DOHH2 (cell line): ENCODE data around the gene GPATCH2.

Experiments used
- H3F3A ChIP-seq: fragments of 200-600 bp; sonication (generic), shearing (Covaris generic); 2 replicates; pipeline ENCODE4 v1.6.0; 2016; ENCODE audit warnings: antibody characterized with exemption, mild to moderate bottlenecking; ENCODE audit not compliant: control insufficient read depth, insufficient read depth
- H3K27ac ChIP-seq: fragments of 200-600 bp; sonication (generic); 2 replicates; pipeline ENCODE4 v1.5.1; 2014; ENCODE audit warnings: low read depth, mild to moderate bottlenecking, low read length, moderate library complexity
- H3K27me3 ChIP-seq: fragments of 200-600 bp; sonication (generic); 2 replicates; pipeline ENCODE4 v1.6.1; 2014; ENCODE audit warnings: mild to moderate bottlenecking, low read length, mixed read lengths; ENCODE audit not compliant: control insufficient read depth
- H3K36me3 ChIP-seq: fragments of 200-600 bp; sonication (generic); 2 replicates; pipeline ENCODE4 v1.6.1; 2014; ENCODE audit warnings: mild to moderate bottlenecking, low read length, moderate library complexity, mixed read lengths; ENCODE audit not compliant: control insufficient read depth
- H3K4me1 ChIP-seq: fragments of 200-600 bp; sonication (generic); 2 replicates; pipeline ENCODE4 v1.6.1; 2014; ENCODE audit warnings: mild to moderate bottlenecking, low read length, mixed read lengths; ENCODE audit not compliant: control insufficient read depth
- H3K4me2 ChIP-seq: fragments of 200-600 bp; sonication (generic); 2 replicates; pipeline ENCODE4 v1.6.0; 2014; ENCODE audit warnings: mild to moderate bottlenecking, low read length, moderate library complexity
- H3K4me3 ChIP-seq: fragments of 200-600 bp; sonication (generic); 2 replicates; pipeline ENCODE4 v1.5.1; 2014; ENCODE audit warnings: mild to moderate bottlenecking, low read length, mixed read lengths
- H3K79me2 ChIP-seq: fragments of 200-600 bp; sonication (generic); 2 replicates; pipeline ENCODE4 v1.6.1; 2014; ENCODE audit warnings: mild to moderate bottlenecking, low read length, mixed read lengths; ENCODE audit not compliant: control insufficient read depth
- H3K9me2 ChIP-seq: fragments of 200-600 bp; sonication (generic); replicated peaks from 2 replicates; pipeline ENCODE4 v1.6.1; 2014; ENCODE audit warnings: mild to moderate bottlenecking, low read length, mixed read lengths; ENCODE audit not compliant: control insufficient read depth
- H3K9me3 ChIP-seq: fragments of 200-600 bp; sonication (generic); 2 replicates; pipeline ENCODE4 v1.6.1; 2014; ENCODE audit warnings: antibody characterized with exemption, low read length, mixed read lengths; ENCODE audit not compliant: control insufficient read depth, insufficient read depth
- H4K20me1 ChIP-seq: fragments of 200-600 bp; sonication (generic); 2 replicates; pipeline ENCODE4 v1.6.0; 2014; ENCODE audit warnings: low read depth, mild to moderate bottlenecking, antibody characterized with exemption, low read length, moderate library complexity; ENCODE audit not compliant: control insufficient read depth, insufficient read depth
- EZH2phosphoT487 ChIP-seq: fragments of 200-600 bp; sonication (generic); IDR thresholded peaks from 2 replicates; pipeline ENCODE4 v1.6.1; 2017; ENCODE audit warnings: borderline replicate concordance, mild to moderate bottlenecking, antibody characterized with exemption, low read length, moderate library complexity, mixed read lengths
- TF ChIP-seq, protein P1 (sequence below): fragments of 200-600 bp; sonication (generic); IDR thresholded peaks from one replicate; pipeline ENCODE4 v1.5.1; 2014; ENCODE audit warnings: antibody characterized with exemption, mild to moderate bottlenecking, low read depth, low read length; ENCODE audit not compliant: poor library complexity, severe bottlenecking

GPATCH2 gene

DNA sequence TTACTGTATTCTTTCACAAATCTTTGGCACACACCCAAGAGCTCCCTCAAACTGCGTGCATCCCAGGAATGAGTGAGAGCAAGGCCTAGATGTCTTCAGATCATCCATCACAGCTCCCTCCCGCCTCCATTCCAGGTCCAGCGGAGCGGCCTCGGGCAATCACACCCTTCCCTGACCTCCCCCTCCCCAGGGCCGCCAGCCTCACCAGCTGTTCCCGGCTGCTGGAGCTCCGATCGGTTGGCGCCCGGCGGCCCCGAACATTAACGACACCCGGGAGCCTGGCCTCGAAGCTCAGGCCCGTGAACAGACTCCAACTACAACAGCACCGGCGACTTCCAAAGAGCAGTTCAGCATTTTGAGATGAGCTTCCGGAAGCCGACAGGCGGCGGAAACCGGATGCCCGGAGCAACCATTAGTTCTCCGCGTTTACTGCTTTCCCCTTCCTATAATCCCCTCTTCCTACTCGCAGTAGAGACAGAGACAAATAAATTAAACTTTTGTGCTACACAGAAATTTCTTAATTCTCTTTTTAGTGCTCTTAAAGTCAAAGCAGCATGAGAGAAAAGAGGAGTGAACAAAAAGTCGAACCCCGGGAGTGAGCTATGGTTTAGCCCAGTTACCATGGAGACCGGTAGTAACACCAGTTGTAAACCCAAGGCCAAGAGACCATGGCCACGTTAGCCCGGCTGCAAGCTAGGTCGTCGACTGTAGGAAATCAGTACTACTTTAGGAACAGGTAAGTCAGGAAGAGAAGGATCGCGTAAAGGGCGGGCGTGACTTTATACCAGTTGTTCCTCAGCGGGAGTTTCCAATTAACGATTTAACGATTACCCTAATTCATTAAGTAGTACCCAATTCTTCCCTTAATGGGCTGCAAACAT lies at the start of gene GPATCH2, which contains the start of gene SPATA17:
Gene GPATCH2 (minus strand): TSS at position 380 of the 881 bp plus-strand sequence. CDS start 119 bp downstream, at position 261.
Gene SPATA17 (plus strand): TSS at position 634 of the 881 bp plus-strand sequence. CDS start 35 bp downstream, at position 669.
- H3K4me2 ChIP-seq, result peak within 1 kb of the TSS; percentile 90
- H3K9me3 ChIP-seq, result no peaks in the 10 kb centered on the region
- no peak for TF ChIP-seq EZH2phosphoT487
- TF ChIP-seq, protein P1, sequence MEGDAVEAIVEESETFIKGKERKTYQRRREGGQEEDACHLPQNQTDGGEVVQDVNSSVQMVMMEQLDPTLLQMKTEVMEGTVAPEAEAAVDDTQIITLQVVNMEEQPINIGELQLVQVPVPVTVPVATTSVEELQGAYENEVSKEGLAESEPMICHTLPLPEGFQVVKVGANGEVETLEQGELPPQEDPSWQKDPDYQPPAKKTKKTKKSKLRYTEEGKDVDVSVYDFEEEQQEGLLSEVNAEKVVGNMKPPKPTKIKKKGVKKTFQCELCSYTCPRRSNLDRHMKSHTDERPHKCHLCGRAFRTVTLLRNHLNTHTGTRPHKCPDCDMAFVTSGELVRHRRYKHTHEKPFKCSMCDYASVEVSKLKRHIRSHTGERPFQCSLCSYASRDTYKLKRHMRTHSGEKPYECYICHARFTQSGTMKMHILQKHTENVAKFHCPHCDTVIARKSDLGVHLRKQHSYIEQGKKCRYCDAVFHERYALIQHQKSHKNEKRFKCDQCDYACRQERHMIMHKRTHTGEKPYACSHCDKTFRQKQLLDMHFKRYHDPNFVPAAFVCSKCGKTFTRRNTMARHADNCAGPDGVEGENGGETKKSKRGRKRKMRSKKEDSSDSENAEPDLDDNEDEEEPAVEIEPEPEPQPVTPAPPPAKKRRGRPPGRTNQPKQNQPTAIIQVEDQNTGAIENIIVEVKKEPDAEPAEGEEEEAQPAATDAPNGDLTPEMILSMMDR, result no peak
- H3K27me3 ChIP-seq, result no peaks in the 10 kb centered on the region
- peak within 1 kb of the TSS; percentile 98 for H3K4me3 ChIP-seq
- peaks cover 23% of the 10 kb centered on the region for H3K4me1 ChIP-seq
- H3K36me3 ChIP-seq, result no peaks in the 10 kb centered on the region
- H4K20me1 ChIP-seq, result no peaks in the 10 kb centered on the region
- H3F3A ChIP-seq, result no peaks in the 10 kb centered on the region
- H3K27ac ChIP-seq, result peak within 1 kb of the TSS; percentile 76
- no peaks in the 10 kb centered on the region for H3K9me2 ChIP-seq
- peaks cover 49% of the 10 kb centered on the region for H3K79me2 ChIP-seq

DNA sequence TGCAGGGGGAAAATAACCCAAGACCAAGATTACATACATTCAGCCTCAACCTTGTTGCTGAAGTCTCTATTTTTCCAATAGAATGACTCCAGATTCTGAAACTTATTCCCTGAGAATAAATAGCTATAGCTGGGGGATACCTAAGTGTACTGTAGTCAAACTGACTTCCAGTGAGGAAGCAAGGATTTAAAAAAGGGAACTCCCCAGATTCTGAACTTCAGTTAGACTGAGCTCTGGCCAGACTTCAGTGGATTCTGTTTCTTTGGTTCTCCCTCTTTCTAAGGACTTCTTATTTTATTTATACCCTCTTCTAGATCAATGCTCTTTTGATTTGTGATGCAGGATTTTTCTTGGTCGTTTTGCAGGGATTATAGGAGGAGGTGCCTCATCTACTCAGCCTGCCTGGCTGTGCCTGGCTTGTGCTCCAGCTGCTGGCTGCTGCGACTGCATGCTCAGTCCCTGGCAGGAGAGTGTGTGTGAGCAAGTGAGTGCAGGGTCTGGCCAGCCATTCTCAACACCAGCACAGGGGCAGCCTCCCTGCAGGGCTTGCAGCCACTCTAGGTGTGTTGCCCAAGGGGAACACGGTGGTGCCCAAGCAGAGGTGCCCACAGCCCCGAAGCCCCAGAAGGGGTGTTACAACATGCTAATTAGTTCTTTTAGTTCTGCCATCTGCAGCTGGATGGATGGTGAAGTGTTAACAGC lies 43.3 kb upstream of the GPATCH2 start:
- H3K9me2 ChIP-seq, result no peaks in the 10 kb centered on the region
- H3K9me3 ChIP-seq, result no peaks in the 10 kb centered on the region
- TF ChIP-seq, protein P1, result no peak
- no peak for TF ChIP-seq EZH2phosphoT487
- H3K27me3 ChIP-seq, result no peaks in the 10 kb centered on the region
- H3F3A ChIP-seq, result no peaks in the 10 kb centered on the region
- H3K4me3 ChIP-seq, result 0 out of 2 replicates have a peak overlapping the region, but pooled peaks have one; percentile 12
- H3K27ac ChIP-seq, result peak overlapping the region; percentile 52
- H3K79me2 ChIP-seq, result no peaks in the 10 kb centered on the region
- peak overlapping the region; percentile 27 for H3K4me2 ChIP-seq
- H4K20me1 ChIP-seq, result no peaks in the 10 kb centered on the region
- H3K36me3 ChIP-seq, result no peaks in the 10 kb centered on the region
- peaks cover 22% of the 10 kb centered on the region for H3K4me1 ChIP-seq

DNA sequence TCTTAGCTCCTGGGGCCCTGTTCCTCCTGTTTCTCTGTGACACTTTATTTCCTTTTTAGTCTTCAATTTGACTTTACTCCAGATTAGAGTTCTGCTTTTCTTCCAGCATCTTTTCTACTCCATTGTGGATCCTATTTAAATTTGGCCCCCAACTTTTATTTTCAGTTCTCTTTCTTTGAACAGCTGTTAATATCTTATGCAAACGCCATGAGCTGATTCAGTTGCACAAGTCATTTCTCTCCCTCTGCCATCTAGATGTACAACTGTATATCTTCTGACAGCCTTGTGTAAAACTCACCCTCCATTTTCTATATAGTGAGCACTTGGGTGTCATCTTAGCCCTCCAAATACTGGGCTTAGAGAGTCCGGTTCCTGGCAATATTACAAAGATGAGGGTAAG lies 42.5 kb upstream of the GPATCH2 start:
- TF ChIP-seq EZH2phosphoT487, result no peak
- TF ChIP-seq, protein P1, result no peak
- Histone ChIP-seq H3K9me3 (no peaks in the 10 kb centered on the region), H3K36me3 (no peaks in the 10 kb centered on the region), H3K4me3 (peak overlapping the region; percentile 12), H4K20me1 (no peaks in the 10 kb centered on the region), H3K9me2 (no peaks in the 10 kb centered on the region), H3K4me1 (peaks cover 22% of the 10 kb centered on the region), H3K27me3 (no peaks in the 10 kb centered on the region), H3K4me2 (peak overlapping the region; percentile 27), H3K27ac (peak overlapping the region; percentile 52), H3F3A (no peaks in the 10 kb centered on the region), H3K79me2 (no peaks in the 10 kb centered on the region)
